Activated CD8-positive, alpha-beta T cell treated with anti-CD3 and anti-CD28 coated beads for 36 hours (primary cell): Measurements from ENCODE around the gene TFDP1. TPM values are rescaled to one million over a fixed set of nuclear protein-coding genes. Genes with fewer than 3 reads are reported as not detected.

Experiments
- ATAC-seq: fragments of 200-7000 bp; cut with Tn5 transposase; one replicate; pipeline ENCODE4 v1.10.0; 2021; ENCODE audit warnings: mild to moderate bottlenecking, moderate library complexity
- CTCF ChIA-PET: fragments of 350-600 bp; sonication (Branson Sonifier 250); formaldehyde crosslinking; loops from one replicate; lab custom pipeline; 2021; ENCODE audit warnings: antibody characterized with exemption; lab: Charles Lee
- POLR2A ChIA-PET: fragments of 350-600 bp; sonication (Branson Sonifier 250); formaldehyde crosslinking; loops from one replicate; lab custom pipeline; 2021; ENCODE audit warnings: antibody characterized with exemption; lab: Charles Lee
- DNase-seq: peaks from one replicate; pipeline ENCODE4 v3.0.0-alpha.2; 2020
- H3K27ac Mint-ChIP-seq: one replicate; pipeline ENCODE4 v1.8.0; 2021; ENCODE audit warnings: mild to moderate bottlenecking, mixed read lengths
- H3K27me3 Mint-ChIP-seq: one replicate; pipeline ENCODE4 v1.8.0; 2021; ENCODE audit warnings: mixed read lengths
- H3K36me3 Mint-ChIP-seq: one replicate; pipeline ENCODE4 v1.8.0; 2021; ENCODE audit warnings: low read depth, mixed read lengths
- H3K4me1 Mint-ChIP-seq: one replicate; pipeline ENCODE4 v1.8.0; 2021; ENCODE audit warnings: low read depth, mixed read lengths
- H3K4me3 Mint-ChIP-seq: one replicate; pipeline ENCODE4 v1.8.0; 2021; ENCODE audit warnings: mild to moderate bottlenecking, moderate library complexity, mixed read lengths
- H3K9me3 Mint-ChIP-seq: one replicate; pipeline ENCODE4 v1.8.0; 2021; ENCODE audit warnings: mixed read lengths
- intact Hi-C: fragments of 100-400 bp; cut with micrococcal nuclease; formaldehyde crosslinking; loops from one replicate; pipeline ENCODE4 v1.10.0; 2022
- total RNA-seq, 2 experiments: library from RNA; stranded (reverse); gene quantifications; one replicate each; pipeline ENCODE4 v1.2.3, GENCODE V29; 2021
- TF ChIP-seq, protein P1 (sequence below): fragments of 200-600 bp; IDR thresholded peaks from one replicate; pipeline ENCODE4 v1.8.0; 2022; ENCODE audit warnings: antibody characterized with exemption, mild to moderate bottlenecking

The TFDP1 gene
- total RNA-seq, 2 experiments from 2014 or later = 174 to 184 TPM

DNA sequence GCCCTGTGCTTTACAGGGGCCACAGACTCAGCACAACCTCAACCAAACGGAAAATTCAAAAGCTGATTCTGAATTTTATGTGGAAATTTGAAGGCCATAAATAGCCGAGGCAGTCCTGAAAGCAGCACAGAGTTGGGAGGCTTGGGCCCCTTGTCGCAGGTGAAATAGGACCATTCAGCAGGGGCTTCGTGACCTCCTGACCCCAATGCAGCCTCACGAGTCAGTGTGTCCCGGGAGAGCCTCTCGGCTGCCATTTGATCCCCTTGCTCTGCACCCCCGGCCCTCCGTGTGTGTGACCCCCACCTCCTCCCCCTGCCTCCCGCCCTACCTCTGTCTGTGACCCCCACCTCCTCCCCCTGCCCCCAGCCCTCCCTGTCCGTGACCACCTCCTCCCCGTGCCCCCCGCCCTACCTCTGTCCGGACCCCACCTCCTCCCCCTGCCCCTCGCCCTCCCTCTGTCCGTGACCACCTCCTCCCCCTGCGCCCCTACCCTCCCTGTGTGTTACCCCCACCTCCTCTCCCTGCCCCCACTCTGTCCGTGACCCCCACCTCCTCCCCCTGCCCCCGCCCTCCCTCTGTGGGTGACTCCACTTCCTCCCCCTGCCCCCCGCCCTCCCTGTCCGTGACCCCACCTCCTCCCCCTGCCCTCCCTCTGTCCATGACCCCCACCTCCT is 41.7 kb upstream of the TFDP1 start:
- Mint-ChIP-seq H3K27ac (no peak overlapping the region), H3K4me1 (peaks cover 5% of the 10 kb centered on the region), H3K27me3 (no peaks in the 10 kb centered on the region), H3K36me3 (peaks cover 10% of the 10 kb centered on the region), H3K9me3 (peaks cover 4% of the 10 kb centered on the region), H3K4me3 (no peak overlapping the region)
- ChIA-PET POLR2A (no interaction called here), CTCF (no interaction called here)
- DNase-seq (no peak), ATAC-seq (no peak)
- intact Hi-C loops = no loop called here
- TF ChIP-seq, protein P1, sequence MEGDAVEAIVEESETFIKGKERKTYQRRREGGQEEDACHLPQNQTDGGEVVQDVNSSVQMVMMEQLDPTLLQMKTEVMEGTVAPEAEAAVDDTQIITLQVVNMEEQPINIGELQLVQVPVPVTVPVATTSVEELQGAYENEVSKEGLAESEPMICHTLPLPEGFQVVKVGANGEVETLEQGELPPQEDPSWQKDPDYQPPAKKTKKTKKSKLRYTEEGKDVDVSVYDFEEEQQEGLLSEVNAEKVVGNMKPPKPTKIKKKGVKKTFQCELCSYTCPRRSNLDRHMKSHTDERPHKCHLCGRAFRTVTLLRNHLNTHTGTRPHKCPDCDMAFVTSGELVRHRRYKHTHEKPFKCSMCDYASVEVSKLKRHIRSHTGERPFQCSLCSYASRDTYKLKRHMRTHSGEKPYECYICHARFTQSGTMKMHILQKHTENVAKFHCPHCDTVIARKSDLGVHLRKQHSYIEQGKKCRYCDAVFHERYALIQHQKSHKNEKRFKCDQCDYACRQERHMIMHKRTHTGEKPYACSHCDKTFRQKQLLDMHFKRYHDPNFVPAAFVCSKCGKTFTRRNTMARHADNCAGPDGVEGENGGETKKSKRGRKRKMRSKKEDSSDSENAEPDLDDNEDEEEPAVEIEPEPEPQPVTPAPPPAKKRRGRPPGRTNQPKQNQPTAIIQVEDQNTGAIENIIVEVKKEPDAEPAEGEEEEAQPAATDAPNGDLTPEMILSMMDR = no peak

DNA sequence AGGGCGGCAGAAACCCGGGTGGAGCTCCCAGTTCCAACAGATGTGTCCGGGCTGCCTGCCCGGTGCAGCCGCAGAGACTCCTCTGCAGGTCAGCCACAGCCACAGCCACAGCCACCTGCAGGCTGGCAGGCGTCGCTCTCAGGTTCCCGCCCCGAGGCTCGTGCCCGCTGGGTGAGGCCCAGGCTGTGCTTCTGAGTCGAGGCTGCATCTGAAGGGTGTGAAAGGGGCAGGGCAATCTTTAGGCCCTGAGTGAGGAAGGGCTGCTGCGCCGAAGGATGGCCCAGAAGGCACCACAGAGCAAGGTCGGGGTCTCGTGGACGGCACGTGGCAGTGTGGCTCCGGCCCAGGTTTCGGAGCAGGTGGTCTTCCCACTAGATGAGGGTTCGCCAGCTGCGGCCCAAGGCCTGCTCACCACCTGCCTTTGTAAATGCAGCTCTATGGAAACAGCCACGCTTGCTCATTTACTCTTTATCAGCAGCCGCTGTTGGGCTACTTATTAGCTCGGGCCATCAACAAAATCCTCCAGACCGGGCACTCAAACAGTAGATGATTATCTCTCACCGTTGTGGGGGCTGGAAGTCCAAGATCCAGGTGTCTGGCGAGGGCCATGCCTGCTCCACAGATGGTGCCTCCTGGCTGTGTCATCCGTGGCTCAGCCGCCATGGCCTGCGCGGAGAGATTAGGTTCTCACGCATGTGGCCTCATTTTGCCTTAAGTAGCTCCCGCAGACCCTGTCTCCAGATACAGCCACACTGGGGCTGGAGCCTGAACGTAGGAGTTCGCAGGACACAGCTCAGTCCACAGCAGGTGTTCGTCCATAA is 40.3 kb upstream of the TFDP1 start:
- H3K4me3 Mint-ChIP-seq = no peak overlapping the region
- DNase-seq (no peak), ATAC-seq (no peak)

DNA sequence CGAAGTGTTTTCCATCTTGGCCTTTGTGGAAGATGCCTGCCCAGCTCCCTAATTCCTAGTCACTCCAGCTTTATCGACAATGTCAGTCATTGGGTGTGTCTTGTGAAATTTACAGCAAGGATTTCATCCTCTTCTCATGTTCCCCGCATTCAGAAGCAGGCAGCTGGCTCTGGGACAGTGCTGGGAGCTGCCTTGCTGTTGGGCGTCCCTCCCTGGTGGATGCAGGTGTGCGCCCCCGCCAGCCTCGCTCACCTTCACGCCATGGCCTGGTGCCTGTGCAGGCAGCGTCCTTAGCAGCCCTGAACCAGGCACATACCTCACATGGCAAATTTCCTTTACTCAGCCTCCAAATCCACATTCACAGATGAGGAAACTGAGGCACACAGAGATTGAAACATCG is 39.7 kb upstream of the TFDP1 start:
- Mint-ChIP-seq H3K36me3 (peaks cover 13% of the 10 kb centered on the region), H3K9me3 (peaks cover 4% of the 10 kb centered on the region), H3K4me3 (no peak overlapping the region), H3K27ac (no peak overlapping the region), H3K4me1 (peaks cover 5% of the 10 kb centered on the region), H3K27me3 (no peaks in the 10 kb centered on the region)
- no peak for ATAC-seq
- CTCF ChIA-PET = no interaction called here
- intact Hi-C loops = no loop called here
- no peak for DNase-seq
- POLR2A ChIA-PET = no interaction called here
- TF ChIP-seq, protein P1 = no peak

More for the DNA sequence above, 40.3 kb upstream of the TFDP1 start:
- intact Hi-C loops = no loop called here
- Mint-ChIP-seq H3K4me1 (peaks cover 5% of the 10 kb centered on the region), H3K27me3 (no peaks in the 10 kb centered on the region), H3K36me3 (peaks cover 11% of the 10 kb centered on the region), H3K9me3 (peaks cover 4% of the 10 kb centered on the region), H3K27ac (no peak overlapping the region)
- TF ChIP-seq, protein P1 = no peak
- POLR2A ChIA-PET = no interaction called here
- CTCF ChIA-PET = no interaction called here

DNA sequence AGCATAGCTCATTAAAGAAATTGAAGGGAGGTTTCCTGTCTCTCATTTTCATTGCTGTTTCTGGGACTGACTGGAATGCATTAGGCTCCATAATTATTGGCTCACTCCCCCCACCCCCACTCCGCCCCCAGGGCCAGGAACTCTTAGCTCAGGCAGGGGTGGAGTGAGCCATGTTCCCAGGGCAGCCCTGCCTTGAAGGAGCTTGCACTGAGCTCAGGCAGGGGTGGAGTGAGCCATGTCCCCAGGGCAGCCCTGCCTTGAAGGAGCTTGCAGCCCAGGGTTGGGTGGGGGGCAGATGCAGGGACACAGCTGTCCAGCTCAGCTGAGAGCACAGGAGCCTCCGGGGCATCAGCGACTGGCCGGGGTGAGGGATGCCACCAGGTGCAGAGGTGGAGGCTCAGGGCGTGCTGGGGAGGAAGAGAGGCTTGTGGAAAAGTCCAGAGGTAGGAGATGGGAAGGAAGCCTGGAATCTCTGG is 39.1 kb upstream of the TFDP1 start:
- Mint-ChIP-seq H3K4me1 (peaks cover 5% of the 10 kb centered on the region), H3K9me3 (peaks cover 4% of the 10 kb centered on the region), H3K36me3 (peaks cover 13% of the 10 kb centered on the region), H3K27me3 (no peaks in the 10 kb centered on the region), H3K27ac (no peak overlapping the region), H3K4me3 (no peak overlapping the region)
- POLR2A ChIA-PET = no interaction called here
- ATAC-seq (no peak), DNase-seq (no peak)
- intact Hi-C loops = no loop called here
- CTCF ChIA-PET = no interaction called here
- TF ChIP-seq, protein P1 = no peak
